Kidney (tissue), 14 donors: ENCODE data around the gene PPP1R12A. TPM values are rescaled to one million over a fixed set of nuclear protein-coding genes. Genes with fewer than 3 reads are reported as not detected.

ENCODE experiments used
- DNase-seq, 5 donors: peaks; one replicate each; pipeline ENCODE4 v3.0.0-alpha.2; 2013 to 2020
- FAIRE-seq: peaks from 2 replicates; lab custom pipeline; 2012; peaks lifted over from hg19 to GRCh38; lab: Jason Lieb, UNC
- H3K27ac ChIP-seq, 2 donors: one replicate each; pipeline ENCODE4 v1.7.0; 2013; ENCODE audit warnings: low read depth in 2 of 2, low read length in 2 of 2, inconsistent platforms in 1 of 2
- H3K27me3 ChIP-seq: one replicate; pipeline ENCODE4 v1.7.1; 2013; ENCODE audit warnings: low read length, inconsistent platforms; ENCODE audit not compliant: control insufficient read depth, insufficient read depth
- H3K36me3 ChIP-seq, 3 donors: one replicate each; pipeline versions ENCODE4 v1.7.0 to v1.7.1; 2013; ENCODE audit warnings: low read length in 3 of 3, control low read depth in 1 of 3, inconsistent platforms in 1 of 3; ENCODE audit not compliant: insufficient read depth in 3 of 3, control insufficient read depth in 2 of 3
- H3K4me1 ChIP-seq, 3 donors: one replicate each; pipeline versions ENCODE4 v1.7.0 to v1.7.1; 2013; ENCODE audit warnings: low read length in 3 of 3, inconsistent platforms in 1 of 3, low read depth in 1 of 3; ENCODE audit not compliant: control insufficient read depth in 2 of 3, insufficient read depth in 2 of 3
- H3K4me3 ChIP-seq, 3 donors: one replicate each; pipeline versions ENCODE4 v1.7.0 to v1.8.1; 2013; ENCODE audit warnings: low read length in 3 of 3, control low read depth in 1 of 3, inconsistent platforms in 1 of 3
- H3K9ac ChIP-seq, 3 donors: one replicate each; pipeline versions ENCODE4 v1.7.0 to v1.7.1; 2013; ENCODE audit warnings: low read length in 3 of 3, control low read depth in 1 of 3, inconsistent platforms in 1 of 3
- H3K9me3 ChIP-seq, 3 donors: one replicate each; pipeline versions ENCODE4 v1.7.0 to v1.7.1; 2013; ENCODE audit warnings: low read length in 3 of 3, control low read depth in 1 of 3, inconsistent platforms in 1 of 3; ENCODE audit not compliant: control insufficient read depth in 2 of 3, insufficient read depth in 1 of 3
- CTCF ChIP-seq: IDR thresholded peaks from 3 replicates; pipeline ENCODE4 v1.5.1; 2012; ENCODE audit warnings: mild to moderate bottlenecking, moderate library complexity, borderline replicate concordance; ENCODE audit not compliant: insufficient read depth; ENCODE audit errors: extremely low read depth
- intact Hi-C: fragments of 100-400 bp; cut with DNase I; formaldehyde crosslinking; loops from one replicate; pipeline ENCODE4 v1.11.1; 2022
- polyA plus RNA-seq: library from polyadenylated mRNA; stranded (reverse); fragments of 350-450 nt; fragmentation: Illumina TruSeq; extraction: RNeasy Lipid Tissue Mini Kit (QIAGEN cat#74804); gene quantifications from one replicate; pipeline ENCODE4 v1.2.3, GENCODE V29; 2014; ENCODE audit warnings: low read depth, low replicate concordance; ENCODE audit not compliant: insufficient read depth
- total RNA-seq: library from RNA; stranded (reverse); fragmentation: NEBNext Ultra II Directional; extraction: Animal tissue kit (Norgen Biotek cat#: 25700); gene quantifications from one replicate; pipeline ENCODE4 v1.2.1, GENCODE V29; 2021
- donor health status: control.
- donor health status: control.
- donor health status: control.
- donor health status: control.
- donor health status: control.
- donor health status: DM: yes; HTN: yes; CAD: no.
- donor health status: Normal renal cell carcinoma (clear cell type).

PPP1R12A gene
- total and polyA plus RNA-seq, 2 donors from 2014 or later: 10.3 to 82.5 TPM

GRCh38 chr12:79956896-79957295 lies 22.0 kb upstream of the PPP1R12A start:
- FAIRE-seq (no peak), DNase-seq (no peak)
- H3K27me3 ChIP-seq: no peaks in the 10 kb centered on the region
- no peaks in the 10 kb centered on the region for H3K9me3 ChIP-seq
- no peaks in the 10 kb centered on the region for H3K36me3 ChIP-seq
- intact Hi-C loops: no loop called here
- no peak overlapping the region for H3K4me3 ChIP-seq
- no peak overlapping the region for H3K27ac ChIP-seq
- TF ChIP-seq CTCF: no peak
- no peaks in the 10 kb centered on the region for H3K4me1 ChIP-seq
- H3K9ac ChIP-seq: no peak overlapping the region

GRCh38 chr12:79955561-79955960 lies 20.7 kb upstream of the PPP1R12A start:
- H3K4me1 ChIP-seq: no peaks in the 10 kb centered on the region
- H3K27ac ChIP-seq: no peak overlapping the region
- FAIRE-seq (no peak), DNase-seq (no peak)
- intact Hi-C loops: no loop called here
- no peaks in the 10 kb centered on the region for H3K36me3 ChIP-seq
- H3K9ac ChIP-seq: no peak overlapping the region
- no peak for TF ChIP-seq CTCF
- H3K27me3 ChIP-seq: no peaks in the 10 kb centered on the region
- no peak overlapping the region for H3K4me3 ChIP-seq
- no peaks in the 10 kb centered on the region for H3K9me3 ChIP-seq

- intact Hi-C loops: no loop called here
- no peak for TF ChIP-seq CTCF
- Histone ChIP-seq H3K27ac (no peak overlapping the region), H3K4me1 (no peaks in the 10 kb centered on the region), H3K9me3 (no peaks in the 10 kb centered on the region), H3K4me3 (no peak overlapping the region), H3K27me3 (no peaks in the 10 kb centered on the region), H3K36me3 (no peaks in the 10 kb centered on the region), H3K9ac (no peak overlapping the region)
- FAIRE-seq (no peak), DNase-seq (no peak)
Observed at GRCh38 chr12:79954037-79954610, 19.2 kb upstream of the PPP1R12A start.

- H3K4me1 ChIP-seq: no peaks in the 10 kb centered on the region
- H3K36me3 ChIP-seq: no peaks in the 10 kb centered on the region
- no peak overlapping the region for H3K27ac ChIP-seq
- H3K4me3 ChIP-seq: no peak overlapping the region
- no peak for TF ChIP-seq CTCF
- DNase-seq (no peak), FAIRE-seq (no peak)
- intact Hi-C loops: no loop called here
- H3K9me3 ChIP-seq: no peaks in the 10 kb centered on the region
- H3K27me3 ChIP-seq: no peaks in the 10 kb centered on the region
- H3K9ac ChIP-seq: no peak overlapping the region
Observed at GRCh38 chr12:79949098-79949497, 14.2 kb upstream of the PPP1R12A start.
